ENCODE measurements around the gene PTPRN2.

The PTPRN2 gene

DNA sequence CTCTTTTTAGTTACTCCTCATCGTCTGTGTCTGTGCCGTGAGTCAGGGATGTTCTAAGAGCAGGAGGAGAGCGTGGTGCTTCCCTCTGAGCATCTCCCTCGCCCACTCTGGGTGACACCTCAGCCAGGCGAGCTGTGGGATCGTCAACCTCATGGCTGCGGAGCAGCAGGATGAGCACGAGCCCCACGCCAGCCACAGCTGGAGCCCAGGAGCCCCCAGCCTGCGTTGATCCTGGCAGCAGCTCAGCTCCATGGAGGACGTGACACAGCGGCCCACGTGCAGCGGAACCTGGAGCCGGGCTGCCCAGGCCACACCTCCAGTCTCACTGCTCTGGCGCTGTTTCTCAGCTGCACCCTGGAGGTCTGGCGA, 512.0 kb downstream of the PTPRN2 start:
- DNase-seq: no peak

DNA sequence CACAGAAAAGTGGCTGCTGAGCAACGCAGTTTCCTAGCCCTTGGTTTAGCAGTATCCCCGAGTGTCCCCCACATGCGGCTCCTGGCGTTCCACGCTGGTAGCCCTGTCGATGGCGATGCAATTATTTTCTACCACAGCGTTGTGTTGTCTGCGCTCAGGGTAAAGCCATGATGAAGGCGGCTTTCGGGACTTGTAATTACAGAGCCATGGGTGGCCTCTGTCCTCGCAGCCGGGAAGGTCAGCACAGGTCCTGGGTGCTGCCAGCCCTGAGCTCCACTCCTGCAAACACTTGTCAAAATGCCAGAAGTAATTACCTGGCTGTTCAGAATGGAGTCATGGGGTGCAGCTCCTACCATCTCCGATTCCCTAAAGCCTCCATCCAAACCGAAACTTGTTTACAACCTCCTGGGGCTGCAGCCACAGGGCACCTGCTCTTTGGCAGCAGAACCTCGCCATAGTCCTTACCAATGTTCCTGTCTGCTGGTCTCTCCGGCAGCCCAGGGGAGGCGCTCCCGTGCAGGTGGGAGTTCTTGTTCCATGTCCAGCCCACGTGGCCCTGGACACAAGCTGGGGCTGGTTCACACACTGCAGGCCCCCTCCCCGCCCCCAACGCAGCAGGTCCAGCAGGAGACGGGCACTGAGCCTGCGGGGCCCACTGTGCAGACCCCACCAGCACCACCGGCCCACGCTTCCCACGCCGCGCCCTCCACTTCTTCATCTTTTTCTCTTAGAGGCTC, 512.6 kb downstream of the PTPRN2 start:
- DNase-seq: no peak

DNA sequence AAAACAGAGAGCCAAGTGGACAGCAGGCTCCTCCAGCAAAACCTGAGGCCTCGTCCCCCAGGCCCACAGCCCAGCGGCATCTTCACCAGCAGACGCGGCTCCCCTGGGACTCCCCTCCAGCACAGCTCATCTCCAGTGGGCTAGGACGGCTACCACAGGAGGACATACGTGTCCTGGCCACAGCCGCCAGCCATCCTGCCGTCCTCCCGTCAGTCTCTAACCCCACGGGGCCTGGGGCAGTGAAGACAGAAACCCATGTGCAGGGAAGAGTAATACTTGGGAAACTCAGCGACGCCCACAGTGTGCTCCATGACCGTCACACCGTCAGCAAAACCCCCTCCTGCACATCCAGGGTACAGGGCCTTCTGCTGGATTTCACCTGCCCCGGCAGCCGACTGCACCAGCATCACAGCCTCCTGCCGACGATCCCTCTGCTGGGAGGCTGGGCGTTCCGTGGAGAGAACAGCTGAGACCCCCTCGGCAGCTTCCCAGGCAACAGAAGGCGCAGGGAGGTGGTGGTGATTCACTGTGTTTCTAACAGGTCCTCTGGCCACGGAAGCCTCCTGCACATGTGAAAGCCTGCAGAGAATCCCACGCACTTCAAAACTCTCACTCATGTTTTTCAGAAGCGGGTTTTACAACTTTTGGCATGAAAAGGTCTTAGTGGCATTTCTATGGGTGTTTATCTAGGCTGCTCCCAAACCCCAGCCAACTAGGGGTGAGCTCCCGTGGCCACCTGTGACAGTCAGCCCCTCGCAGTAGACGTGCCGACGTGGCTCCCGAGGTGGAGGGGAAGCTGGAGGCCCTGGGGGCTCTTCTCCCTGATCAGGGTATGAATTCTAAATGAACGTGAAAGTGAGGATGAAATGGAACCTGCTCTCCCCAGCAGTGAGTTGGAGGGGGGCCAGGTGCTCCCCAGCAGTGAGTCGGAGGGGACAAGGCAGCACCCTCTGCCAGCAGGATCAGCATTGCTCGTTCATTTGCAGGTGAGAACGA, 513.5 kb downstream of the PTPRN2 start:
- no peak for DNase-seq

DNA sequence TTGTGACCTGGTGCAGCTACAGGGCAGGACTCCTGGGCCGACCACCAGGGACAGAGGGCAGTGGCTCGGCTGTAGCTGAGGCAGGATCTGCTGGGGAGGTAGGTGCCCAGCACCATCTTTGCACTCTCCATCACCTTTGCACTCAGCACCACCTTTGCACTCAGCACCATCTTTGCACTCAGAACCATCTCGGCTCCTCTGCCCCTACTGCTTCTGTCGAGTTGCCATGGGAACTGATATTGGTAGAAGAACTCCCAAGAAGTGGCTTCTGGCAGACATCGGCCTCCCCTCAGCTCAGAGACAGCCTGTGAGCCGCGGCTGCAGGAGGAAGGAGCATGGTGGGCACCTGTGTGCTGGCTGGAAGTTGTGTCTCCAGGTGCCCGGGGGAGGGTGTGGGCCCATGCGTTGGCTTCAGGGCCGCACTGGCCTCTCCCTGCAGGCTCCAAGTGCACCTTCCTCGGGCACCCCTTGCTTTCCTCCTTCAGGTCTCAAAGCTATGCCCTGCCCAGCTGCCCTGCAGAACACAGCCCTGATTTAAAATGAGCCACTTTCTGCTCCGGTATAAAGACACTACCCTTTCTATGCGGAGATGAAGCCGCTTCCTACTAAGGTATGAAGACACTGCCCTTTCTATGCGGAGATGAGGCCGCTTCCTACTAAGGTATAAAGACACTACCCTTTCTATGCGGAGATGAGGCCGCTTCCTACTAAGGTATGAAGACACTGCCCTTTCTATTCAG, 514.5 kb downstream of the PTPRN2 start:
- DNase-seq: no peak

DNA sequence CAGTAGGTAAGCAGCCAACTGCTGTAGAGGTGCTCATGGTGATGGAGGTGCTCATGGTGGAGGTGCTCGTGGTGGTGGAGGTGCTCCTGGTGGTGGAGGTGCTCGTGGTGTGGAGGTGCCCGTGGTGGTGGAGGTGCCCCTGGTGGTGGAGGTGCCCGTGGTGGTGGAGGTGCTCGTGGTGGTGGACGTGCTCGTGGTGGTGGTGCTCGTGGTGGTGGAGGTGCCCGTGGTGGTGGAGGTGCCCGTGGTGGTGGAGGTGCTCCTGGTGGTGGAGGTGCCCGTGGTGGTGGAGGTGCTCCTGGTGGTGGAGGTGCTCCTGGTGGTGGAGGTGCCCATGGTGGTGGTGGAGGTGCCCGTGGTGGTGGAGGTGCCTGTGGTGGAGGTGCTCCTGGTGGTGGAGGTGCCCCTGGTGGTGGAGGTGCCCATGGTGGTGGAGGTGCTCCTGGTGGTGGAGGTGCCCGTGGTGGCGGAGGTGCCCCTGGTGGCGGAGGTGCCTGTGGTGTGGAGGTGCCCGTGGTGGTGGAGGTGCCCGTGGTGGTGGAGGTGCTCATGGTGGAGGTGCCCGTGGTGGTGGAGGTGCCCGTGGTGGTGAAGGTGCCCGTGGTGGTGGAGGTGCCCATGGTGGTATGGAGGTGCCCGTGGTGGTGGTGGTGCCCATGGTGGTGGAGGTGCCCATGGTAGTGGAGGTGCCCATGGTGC, 517.3 kb downstream of the PTPRN2 start:
- no peak for DNase-seq

DNA sequence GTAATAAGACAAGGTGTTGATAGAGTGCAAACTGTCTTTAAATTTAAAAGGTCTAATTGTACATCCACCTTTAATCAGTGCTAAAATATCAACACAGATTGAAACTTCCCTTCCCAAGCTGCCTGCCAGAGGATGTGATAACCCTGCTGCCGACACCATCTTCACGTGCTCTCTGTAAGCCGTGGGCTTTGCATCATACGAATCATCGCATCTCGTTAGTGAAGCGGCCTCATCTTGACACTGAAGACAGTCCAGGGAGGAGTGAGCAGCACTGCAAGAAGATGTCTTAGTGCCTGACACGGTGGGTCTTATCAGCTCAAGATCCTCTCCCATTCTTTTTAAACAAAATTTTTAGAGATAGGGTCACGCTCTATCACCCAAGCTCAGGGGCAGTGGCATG, 518.8 kb downstream of the PTPRN2 start:
- no peak for DNase-seq

DNA sequence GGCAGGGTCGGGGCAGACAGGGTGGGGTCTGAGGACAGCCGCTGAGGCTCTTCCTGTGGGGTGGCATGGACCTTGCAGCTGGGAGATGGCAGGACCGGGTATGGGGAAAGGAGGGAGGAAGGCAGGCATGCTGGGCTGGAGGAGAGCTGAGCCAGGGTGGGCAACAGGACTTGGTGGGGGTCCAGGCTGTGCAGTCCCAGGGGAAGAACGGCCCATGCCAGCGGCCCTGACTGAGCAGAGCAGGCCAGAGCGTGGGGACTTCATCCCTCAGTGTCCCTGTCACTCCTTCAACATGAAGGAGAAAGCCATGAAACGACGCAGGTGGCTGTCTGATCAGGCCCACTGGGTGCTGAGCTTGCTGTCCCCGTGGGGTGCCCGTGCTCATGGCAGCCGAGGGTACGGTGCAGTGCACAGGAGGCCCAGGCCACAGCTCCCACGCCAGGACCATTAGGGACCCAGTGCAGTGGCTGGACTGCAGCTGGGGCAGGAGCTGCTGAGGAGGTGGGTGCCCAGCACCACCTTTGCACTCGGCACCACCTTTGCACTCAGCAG, 519.6 kb downstream of the PTPRN2 start:
- DNase-seq: no peak

DNA sequence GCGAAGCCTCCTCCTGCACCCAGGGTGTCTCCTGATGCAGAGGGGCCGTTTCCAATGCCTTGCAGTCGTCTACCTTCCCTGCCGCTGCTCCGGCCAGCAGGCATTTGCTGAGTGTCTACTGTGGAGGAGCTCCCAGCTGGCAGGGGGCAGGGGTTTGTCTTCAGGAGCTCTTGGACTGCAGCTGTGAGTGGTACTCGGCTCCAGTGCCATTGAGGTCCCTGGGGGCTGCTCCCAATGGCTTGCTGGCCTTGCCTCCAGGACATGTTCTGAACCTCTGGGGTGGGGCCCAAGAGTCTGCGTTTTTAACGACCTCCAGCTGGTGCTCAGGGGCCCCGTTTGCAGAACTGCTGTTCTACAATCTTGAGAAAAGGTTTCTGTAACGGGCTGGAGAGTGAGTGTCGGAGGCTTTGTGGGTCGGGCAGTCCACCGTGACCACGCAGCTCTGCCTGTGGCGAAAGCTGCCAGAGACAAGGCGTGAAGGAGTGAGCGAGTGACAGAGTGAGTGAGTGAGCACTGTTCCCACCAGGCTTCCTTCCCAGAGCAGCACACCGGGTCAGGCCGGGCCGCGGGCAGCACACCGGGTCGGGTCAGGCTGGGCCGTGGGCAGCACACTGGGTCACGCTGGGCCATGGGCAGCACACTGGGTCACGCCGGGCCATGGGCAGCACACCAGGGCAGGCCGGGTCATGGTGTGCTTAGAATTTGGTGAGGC, 520.2 kb downstream of the PTPRN2 start:
- no peak for DNase-seq

DNA sequence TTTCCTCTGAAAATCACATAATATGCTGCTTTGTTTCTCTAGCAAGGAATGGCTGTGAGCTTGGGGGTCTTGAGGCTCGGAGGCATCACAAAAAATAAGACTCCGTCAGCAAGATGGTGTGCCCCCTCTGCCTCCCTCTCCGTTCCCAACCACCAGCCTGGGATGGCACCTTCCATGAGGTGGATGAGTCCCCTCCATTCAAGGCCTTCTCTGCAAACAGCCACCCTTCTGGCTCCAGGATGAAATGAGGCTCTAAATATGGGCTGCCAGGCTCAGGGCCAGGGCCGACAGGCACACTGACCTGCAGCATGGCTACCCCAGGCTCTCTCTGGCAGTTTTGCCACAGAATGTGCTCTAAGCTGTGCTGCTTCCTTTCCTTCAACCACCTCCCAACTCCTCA, 521.5 kb downstream of the PTPRN2 start:
- DNase-seq: no peak

DNA sequence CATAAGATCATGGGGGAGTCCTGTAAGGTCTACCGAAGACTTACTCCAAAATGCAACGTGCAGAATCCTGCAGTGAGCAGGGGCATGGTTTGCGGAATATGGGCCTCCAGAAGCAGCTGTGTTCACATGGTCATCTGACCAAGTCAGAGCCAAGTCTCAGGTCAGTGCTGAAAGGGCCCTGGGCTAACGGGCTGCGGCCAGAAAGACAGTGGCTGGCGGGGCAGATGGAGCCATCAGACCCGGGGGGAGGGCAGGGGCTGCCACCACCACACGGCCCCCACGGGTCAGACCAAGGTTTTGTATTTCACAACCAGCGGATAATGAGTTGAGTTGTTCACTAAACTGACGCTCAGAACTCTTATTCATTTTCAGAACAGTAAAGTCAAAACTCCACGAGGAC, 522.3 kb downstream of the PTPRN2 start:
- DNase-seq: no peak

DNA sequence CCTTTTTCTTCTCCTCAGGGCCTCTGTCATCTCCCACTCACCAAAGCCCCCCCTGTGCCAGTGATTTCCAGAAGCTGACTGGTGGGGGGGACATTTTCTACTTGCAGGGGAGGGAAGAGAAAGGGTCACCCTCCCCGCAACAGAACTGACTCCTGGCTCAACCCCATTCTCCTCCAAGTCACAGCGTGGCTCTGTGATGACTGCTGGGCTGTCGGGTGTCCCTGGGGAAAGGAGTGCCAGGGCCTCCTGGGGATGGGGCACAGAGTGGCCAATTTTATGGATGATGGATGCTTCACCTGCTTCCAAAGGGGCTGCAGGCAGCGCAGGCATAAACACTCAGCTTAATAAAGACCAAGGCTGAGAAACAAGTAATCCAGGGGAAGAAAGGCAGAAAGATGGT, 523.0 kb downstream of the PTPRN2 start:
- no peak for DNase-seq

DNA sequence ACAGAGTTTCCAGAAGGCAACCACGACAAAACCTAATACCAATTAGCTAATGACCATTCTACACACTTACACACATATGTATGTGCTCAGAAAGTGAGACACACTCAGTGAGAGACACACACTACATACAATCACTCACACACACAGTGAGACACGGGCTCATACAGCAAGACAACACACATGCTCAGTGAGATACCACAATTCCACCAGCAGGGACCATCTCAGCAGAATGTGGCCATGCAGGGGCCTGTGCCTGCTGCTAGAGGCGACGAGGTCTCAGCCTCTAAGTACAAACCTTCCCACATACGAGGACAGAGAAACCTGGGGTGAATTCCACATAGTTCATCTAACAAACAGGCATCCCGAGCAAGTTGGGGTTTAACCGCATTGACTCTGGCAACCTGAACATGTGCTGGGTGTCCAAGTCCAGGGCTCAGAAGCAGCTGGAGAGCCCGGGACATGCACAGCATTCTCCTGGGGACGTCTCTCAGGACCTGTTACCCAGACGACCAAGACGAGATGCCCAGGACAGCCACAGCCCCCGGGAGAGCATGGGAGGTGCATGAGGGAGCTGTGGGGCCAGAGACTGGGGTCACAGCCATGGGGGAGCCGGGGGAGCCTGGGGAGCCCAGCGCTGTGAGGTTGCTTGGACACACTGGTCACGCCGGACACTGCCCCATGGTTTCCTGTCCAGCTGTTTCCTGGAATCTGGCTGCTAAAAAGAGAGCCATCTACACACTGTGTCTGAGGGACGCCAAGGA, 523.6 kb downstream of the PTPRN2 start:
- no peak for DNase-seq

DNA sequence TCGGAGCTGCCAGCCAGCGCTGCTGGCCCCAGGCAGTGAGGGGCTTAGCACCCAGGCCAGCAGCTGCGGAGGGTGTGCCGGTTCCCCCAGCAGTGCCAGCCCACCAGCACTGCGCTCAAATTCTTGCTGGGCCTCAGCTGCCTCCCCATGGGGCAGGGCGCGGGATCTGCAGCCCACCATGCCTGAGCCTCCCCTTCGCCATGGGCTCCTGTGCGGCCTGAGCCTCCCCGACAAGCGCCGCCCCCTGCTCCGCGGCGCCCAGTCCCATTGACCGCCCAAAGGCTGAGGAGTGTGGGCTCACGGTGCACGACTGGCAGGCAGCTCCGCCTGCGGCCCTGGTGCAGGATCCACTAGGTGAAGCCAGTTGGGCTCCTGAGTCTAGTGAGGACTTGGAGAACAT, 525.0 kb downstream of the PTPRN2 start:
- no peak for DNase-seq

DNA sequence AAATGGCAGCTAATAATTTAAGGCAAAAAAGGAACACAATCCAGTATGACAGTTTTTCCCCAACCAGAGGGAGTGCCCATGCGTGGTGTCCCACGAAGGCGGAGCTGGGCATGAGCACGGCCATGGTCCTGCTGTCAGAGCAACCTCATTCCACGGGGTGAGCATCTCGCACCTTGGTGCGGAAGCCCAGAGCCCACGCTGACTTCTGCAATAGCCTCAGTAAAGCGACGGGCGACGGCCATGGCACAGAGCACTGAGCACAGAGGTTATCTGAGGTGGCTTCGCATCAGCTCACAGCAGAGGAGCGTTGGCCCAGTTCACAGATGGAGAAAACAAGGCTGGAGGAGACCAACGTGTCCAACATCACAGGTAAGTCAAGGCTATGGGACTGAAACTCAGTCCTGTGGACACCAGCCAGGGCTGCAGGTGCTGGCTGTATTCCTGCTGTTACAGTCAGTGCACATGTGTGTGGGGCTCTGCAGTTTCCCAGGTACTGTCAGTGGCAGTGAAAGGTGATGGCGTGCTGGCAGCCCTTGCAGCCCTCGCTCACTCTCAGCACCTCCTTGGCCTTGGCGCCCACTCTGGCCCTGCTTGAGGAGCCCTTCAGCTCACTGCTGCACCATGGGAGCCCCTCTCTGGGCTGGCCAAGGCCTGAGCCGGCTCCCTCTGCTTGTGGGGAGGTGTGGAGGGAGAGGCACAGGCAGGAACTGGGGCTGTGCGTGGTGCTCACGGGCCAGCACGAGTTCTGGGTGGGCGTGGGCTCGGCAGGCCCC, 525.6 kb downstream of the PTPRN2 start:
- no peak for DNase-seq

DNA sequence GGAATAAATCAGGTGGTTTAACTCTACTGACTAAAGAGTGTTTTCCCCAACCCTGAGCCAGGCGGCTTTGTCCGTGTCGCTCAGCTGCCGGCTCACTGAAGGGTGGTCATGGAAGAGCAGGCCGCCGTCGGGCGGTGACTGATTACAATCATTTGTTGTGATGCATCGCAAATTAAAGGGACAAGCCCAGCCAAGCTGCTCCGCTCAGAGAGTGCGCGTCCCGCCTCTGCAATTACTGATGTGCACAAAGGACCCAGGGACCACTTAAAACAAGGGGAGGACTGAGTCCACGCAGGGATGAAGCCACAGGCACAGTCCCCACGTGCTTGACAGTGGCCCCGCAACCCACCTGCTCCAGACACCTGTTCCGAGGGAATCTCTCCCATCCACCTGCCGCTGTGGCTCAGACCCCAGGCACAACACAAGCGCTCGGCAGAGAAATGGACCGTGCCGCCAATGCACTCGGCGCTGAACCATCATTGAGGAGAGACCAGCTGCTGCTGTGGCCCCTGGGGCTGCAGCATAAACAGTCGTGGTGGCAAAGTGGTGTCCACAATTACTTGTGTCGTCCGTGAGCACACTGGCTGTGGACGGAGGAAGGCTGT, 526.5 kb downstream of the PTPRN2 start:
- DNase-seq: no peak

DNA sequence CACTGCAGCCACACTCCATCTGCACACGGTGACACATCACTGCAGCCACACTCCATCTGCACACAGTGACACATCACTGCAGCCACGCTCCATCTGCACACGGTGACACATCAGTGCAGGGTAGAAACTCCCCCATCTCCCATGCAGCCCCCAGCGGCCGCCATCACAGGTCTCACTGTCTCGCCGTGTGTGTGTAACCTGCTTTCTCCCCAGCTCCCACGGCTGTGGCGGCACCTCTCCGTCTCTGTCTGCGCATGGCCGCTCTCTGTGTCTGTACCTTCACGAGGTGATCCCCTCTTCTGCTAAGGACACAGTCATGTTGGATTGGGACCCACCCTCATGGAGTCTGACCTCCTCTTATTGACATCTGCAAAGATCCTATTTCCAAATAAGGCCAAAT, 527.4 kb downstream of the PTPRN2 start:
- no peak for DNase-seq

DNA sequence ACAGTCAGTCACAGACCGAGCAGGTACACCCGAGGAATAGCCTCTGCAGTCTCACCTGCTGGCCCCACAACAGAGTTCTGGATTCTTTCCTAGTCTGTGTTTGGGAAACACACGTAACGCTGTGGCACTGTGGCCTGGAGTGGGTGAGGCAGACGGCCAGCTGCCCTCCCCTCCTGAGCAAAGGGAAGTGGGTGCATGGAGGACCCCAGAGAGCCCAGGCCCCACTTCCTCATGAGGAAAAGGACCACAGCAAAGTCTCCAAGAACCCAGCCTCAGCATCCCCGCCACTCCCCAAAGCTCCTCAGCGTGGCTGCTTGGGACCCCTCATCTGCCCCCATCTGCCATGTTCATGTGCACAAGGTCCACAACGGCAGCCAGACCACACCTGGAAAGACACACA, 530.2 kb downstream of the PTPRN2 start:
- no peak for DNase-seq

DNA sequence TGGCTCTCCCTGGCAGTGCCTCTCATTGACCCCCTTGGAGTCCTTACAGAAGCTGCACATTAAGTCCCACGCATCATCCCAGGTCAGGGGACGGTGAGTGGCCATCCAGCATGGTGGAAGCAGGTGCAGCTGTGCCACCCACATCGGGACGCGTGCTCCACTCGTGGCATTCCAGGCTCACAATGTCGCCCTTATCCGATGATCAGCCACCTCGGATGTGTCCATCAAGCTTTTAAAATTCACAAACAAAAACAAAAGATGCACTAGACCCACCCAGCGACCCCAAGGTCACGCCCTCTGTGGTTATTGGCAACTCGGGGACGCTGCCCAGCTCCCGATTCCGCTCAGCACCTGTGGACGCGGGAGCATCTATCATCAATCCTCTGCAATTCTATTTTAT, 530.9 kb downstream of the PTPRN2 start:
- DNase-seq: no peak

DNA sequence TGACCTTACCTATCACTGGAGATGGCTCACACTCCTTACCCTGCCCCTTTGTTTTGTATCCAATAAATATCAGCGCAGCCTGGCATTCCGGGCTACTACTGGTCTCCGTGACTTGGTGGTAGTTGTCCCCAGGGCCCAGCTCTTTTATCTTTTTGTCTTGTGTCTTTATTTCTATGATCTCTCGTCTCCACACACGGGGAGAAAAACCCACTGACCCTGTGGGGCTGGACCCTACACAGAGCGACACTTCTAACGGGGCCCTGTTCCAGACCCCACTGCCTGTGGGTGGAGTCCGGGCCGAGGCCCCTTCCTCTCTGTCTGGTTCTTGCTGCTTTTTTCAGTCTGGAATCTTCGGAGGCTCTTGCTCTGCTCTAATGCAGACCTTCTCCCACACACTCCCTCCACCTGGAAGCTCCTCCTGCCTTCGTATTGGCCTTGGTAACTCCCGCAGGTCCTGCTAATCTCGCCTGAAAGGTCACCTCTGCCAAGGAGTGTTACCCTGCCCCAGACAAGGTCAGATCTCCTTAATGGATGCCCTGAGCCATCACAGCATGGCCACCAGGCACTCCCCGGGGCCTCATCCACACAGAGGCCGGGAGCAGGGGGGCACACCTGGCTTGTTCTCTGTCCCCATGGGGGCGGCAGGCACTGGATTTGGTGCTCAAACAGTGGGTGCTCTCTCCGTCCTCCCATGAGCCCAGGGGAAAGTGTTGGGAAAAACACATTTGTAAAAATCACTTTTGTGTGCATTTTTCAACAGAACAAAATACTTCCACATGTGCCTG, 531.7 kb downstream of the PTPRN2 start:
- no peak for DNase-seq
